ENCODE data around the gene IFI27L2.

GRCh38 chr14:94103554-94104150, 25.8 kb downstream of the IFI27L2 start:
- no peak for TF ChIP-seq CTCF (IDR thresholded peaks at IDR 0.05; ENCODE audit: low read length)
- TF ChIP-seq EZH2 (IDR thresholded peaks at IDR 0.05; ENCODE audit: borderline replicate concordance, low read length): no peak

All from OCI-LY1 (cell line).